PC-9 (cell line): ENCODE results near the gene POMP.

Experiments used
- EZH2 ChIP-seq: fragments of 200-600 bp; sonication (generic); IDR thresholded peaks from 2 replicates; pipeline ENCODE4 v1.8.0; 2017; ENCODE audit warnings: antibody characterized with exemption, low read depth
- TF ChIP-seq, protein P1 (sequence below): fragments of 200-600 bp; sonication (generic); conservative IDR thresholded peaks from 2 replicates; pipeline ENCODE4 v1.6.1; 2017; ENCODE audit warnings: mixed run types, antibody characterized with exemption, mild to moderate bottlenecking, moderate library complexity

DNA sequence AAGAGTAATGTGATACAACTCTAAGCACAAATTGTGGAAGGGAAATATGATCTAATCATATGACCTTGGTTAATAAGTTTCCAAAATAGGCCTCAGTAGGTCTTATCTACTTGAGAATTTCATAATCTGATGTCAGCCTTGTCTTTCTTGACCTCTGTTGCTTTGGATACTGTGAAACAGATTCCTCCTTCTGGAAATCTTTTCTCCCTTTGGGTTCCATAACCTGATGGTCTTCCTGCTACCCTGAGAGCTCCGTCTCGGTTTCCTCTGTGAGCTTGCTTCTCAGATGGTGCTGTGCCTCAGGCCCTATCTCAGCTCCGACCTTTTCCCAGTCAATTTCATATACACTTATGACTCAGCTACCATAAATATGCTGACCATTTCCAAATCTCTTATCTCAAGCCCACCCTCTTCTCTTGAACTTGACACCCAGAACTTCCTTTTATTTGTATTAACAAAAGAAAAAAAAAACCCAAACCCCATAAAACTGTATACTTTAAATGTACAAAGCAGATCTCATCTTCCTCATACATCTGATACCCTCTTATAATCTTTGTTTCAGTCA, 66.2 kb downstream of the POMP start:
- TF ChIP-seq EZH2 = no peak
- TF ChIP-seq, protein P1, sequence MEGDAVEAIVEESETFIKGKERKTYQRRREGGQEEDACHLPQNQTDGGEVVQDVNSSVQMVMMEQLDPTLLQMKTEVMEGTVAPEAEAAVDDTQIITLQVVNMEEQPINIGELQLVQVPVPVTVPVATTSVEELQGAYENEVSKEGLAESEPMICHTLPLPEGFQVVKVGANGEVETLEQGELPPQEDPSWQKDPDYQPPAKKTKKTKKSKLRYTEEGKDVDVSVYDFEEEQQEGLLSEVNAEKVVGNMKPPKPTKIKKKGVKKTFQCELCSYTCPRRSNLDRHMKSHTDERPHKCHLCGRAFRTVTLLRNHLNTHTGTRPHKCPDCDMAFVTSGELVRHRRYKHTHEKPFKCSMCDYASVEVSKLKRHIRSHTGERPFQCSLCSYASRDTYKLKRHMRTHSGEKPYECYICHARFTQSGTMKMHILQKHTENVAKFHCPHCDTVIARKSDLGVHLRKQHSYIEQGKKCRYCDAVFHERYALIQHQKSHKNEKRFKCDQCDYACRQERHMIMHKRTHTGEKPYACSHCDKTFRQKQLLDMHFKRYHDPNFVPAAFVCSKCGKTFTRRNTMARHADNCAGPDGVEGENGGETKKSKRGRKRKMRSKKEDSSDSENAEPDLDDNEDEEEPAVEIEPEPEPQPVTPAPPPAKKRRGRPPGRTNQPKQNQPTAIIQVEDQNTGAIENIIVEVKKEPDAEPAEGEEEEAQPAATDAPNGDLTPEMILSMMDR = no peak
